Left ventricle myocardium inferior (tissue), 1 donor: Measurements from ENCODE around the gene NMNAT2. TPM values are rescaled to one million over a fixed set of nuclear protein-coding genes. Genes with fewer than 3 reads are reported as not detected.
A peak's percentile ranks its signal among the peaks of the same experiment; 100 is the strongest.

Experiments used
- DNase-seq: peaks from one replicate; pipeline ENCODE4 v3.0.0-alpha.2; 2020
- H3K27ac ChIP-seq: fragments of 200-600 bp; replicated peaks from 2 replicates; pipeline ENCODE4 v1.8.0; 2021
- H3K27me3 ChIP-seq: fragments of 200-600 bp; 2 replicates; pipeline ENCODE4 v1.8.0; 2021; ENCODE audit warnings: low read depth
- H3K36me3 ChIP-seq: fragments of 200-600 bp; 2 replicates; pipeline ENCODE4 v1.8.0; 2021
- H3K4me1 ChIP-seq: fragments of 200-600 bp; 2 replicates; pipeline ENCODE4 v1.8.0; 2021
- H3K4me3 ChIP-seq: fragments of 200-600 bp; 2 replicates; pipeline ENCODE4 v1.8.0; 2021; ENCODE audit warnings: mild to moderate bottlenecking, moderate library complexity
- H3K9me3 ChIP-seq: fragments of 200-600 bp; replicated peaks from 2 replicates; pipeline ENCODE4 v1.8.0; 2021
- intact Hi-C: fragments of 100-400 bp; cut with micrococcal nuclease; formaldehyde crosslinking; loops from one replicate; pipeline ENCODE4 v1.11.0; 2022
- total RNA-seq: library from RNA; stranded (reverse); fragmentation: NEBNext Ultra II Directional; extraction: Animal tissue kit (Norgen Biotek cat#: 25700); gene quantifications from one replicate; pipeline ENCODE4 v1.2.1, GENCODE V29; 2021
- TF ChIP-seq, protein P1 (sequence below): fragments of 200-600 bp; IDR thresholded peaks from 2 replicates; pipeline ENCODE4 v1.8.0; 2021; ENCODE audit warnings: antibody characterized with exemption, mild to moderate bottlenecking, borderline replicate concordance
- donor health status: DM: no; HTN: yes; CAD: no; lungs with severe emphysema.

NMNAT2 gene
- total RNA-seq, 1 donor from 2014 or later, result 3.4 TPM

DNA sequence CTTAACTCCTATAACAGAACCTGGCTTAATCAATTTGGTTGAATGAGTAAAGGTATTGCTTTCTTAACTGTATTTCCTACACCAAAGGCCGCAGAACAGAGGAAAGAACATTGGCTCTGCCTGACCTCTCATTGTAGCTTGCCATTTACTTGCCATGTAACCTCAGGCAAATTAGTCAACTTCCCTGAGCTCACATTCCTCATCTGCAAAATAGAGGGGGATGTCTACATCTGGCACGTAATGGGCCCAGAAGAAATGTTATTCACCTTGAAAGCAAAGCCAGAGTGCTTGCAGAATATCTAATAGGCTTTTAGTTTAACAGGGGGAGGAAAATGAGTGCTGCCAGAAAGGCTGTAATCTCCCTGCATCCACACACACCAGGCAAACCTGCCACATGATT is 187.8 kb downstream of the NMNAT2 start:
- TF ChIP-seq, protein P1, sequence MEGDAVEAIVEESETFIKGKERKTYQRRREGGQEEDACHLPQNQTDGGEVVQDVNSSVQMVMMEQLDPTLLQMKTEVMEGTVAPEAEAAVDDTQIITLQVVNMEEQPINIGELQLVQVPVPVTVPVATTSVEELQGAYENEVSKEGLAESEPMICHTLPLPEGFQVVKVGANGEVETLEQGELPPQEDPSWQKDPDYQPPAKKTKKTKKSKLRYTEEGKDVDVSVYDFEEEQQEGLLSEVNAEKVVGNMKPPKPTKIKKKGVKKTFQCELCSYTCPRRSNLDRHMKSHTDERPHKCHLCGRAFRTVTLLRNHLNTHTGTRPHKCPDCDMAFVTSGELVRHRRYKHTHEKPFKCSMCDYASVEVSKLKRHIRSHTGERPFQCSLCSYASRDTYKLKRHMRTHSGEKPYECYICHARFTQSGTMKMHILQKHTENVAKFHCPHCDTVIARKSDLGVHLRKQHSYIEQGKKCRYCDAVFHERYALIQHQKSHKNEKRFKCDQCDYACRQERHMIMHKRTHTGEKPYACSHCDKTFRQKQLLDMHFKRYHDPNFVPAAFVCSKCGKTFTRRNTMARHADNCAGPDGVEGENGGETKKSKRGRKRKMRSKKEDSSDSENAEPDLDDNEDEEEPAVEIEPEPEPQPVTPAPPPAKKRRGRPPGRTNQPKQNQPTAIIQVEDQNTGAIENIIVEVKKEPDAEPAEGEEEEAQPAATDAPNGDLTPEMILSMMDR, result no peak
- no peak overlapping the region for H3K27ac ChIP-seq

DNA sequence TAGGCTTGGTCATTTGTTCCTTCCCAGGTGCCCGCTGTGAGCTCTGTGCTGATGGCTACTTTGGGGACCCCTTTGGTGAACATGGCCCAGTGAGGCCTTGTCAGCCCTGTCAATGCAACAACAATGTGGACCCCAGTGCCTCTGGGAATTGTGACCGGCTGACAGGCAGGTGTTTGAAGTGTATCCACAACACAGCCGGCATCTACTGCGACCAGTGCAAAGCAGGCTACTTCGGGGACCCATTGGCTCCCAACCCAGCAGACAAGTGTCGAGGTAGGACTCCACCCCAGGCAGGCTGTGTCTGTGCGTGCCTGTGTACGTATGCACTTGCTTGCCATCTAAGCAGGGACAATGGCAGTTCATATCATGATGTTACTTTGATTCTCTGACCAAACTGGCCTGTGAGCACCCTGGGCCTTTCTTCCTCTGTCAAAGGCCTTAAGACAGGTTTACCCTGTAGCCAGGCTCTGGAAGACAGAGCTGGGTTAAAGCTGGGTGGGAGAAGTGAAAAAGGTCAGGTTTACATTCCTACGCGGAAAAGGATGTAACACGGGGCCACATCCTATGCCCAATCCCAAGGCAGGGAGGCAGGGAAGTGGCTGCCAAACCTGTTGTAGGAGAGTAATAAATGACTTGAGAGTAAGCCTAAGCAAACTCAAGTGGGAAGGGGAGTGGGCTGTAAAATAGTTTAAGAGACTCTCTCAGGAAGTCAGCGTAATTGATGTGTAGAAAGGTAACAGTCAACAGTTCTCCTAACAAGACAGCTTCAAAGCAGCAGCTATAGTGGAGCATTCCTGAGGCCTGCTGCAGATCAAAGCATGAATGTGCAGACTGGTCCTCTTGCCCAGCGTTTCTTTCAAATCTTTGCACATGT is 189.6 kb downstream of the NMNAT2 start:
- Histone ChIP-seq H3K27me3 (no peaks in the 10 kb centered on the region), H3K27ac (no peak overlapping the region), H3K4me3 (no peak overlapping the region), H3K36me3 (no peaks in the 10 kb centered on the region), H3K4me1 (peaks cover 4% of the 10 kb centered on the region), H3K9me3 (no peaks in the 10 kb centered on the region)
- DNase-seq, result no peak
- intact Hi-C loops, result loop anchor here (2.0 kb wide), 1 partner anchor 266 kb away; no protein-coding TSS in a partner anchor
- TF ChIP-seq, protein P1, result no peak

More for the DNA sequence above, 187.8 kb downstream of the NMNAT2 start:
- no peak overlapping the region for H3K4me3 ChIP-seq
- no peaks in the 10 kb centered on the region for H3K36me3 ChIP-seq
- intact Hi-C loops, result no loop called here
- peaks cover 18% of the 10 kb centered on the region for H3K4me1 ChIP-seq
- no peaks in the 10 kb centered on the region for H3K27me3 ChIP-seq
- no peak for DNase-seq
- H3K9me3 ChIP-seq, result no peaks in the 10 kb centered on the region

DNA sequence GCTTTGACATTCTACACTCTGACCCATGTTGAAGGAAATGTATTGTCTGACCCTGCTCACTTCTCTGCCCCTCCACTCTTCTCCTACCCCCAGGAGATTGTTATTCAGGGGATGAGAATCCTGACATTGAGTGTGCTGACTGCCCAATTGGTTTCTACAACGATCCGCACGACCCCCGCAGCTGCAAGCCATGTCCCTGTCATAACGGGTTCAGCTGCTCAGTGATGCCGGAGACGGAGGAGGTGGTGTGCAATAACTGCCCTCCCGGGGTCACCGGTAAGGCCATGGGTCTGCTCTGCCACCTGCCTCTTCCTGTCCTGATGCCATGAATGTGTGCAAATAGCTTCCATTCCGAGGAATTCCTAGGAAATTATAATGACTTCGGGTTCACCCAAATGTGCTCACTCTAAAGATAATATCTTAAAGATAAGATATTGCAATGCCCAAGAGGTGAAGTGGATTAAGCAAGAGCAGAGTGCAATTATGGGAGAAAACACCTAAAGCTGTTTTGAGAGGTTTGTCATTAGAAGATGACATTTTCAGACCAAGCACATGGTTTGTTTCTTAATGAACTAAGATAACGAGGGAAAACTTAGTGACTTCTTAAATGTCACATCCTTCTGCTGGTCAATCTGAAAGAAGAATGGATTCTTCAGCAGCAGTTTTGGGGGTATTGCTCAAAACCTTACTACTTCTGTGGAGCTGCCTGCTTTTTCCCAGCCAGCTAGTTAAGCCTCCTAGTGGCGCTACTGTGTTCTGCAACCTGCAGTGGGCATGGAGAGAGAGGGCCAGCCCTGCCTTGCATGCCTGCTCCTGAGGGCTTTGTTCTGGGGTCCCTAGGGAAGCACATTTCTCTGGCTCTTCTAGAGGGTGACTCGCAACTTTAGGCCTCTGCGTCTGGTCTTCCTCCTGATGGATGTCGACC is 190.5 kb downstream of the NMNAT2 start:
- intact Hi-C loops, result loop anchor here (2.0 kb wide), 1 partner anchor 265 kb away; no protein-coding TSS in a partner anchor
- Histone ChIP-seq H3K27ac (no peak overlapping the region), H3K27me3 (no peaks in the 10 kb centered on the region), H3K36me3 (no peaks in the 10 kb centered on the region), H3K4me1 (peaks cover 4% of the 10 kb centered on the region), H3K9me3 (no peaks in the 10 kb centered on the region), H3K4me3 (no peak overlapping the region)
- TF ChIP-seq, protein P1, result peak; percentile 89
- DNase-seq, result peak; percentile 36

DNA sequence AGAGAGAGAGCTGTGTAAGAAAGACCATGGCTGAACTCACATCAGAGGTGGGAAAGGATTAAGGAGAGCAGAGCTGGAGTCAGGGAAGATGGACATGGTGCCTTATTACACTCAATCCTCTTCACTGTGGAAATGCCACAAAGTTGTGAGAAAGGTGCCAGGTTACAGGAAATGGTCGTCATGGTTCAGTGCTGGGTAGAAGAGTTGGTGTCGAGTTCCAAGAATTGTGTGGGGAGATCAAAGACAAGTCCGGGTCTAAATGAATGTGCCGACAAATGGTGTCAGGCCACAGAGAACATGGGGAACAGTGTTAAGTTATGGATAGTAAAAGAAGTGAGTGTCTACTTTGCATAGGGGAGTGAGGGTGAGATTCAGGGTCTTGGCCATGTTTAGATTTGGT is 191.2 kb downstream of the NMNAT2 start:
- Histone ChIP-seq H3K27ac (no peak overlapping the region), H3K9me3 (no peaks in the 10 kb centered on the region), H3K4me1 (peaks cover 4% of the 10 kb centered on the region), H3K4me3 (no peak overlapping the region), H3K27me3 (no peaks in the 10 kb centered on the region), H3K36me3 (no peaks in the 10 kb centered on the region)
- no peak for DNase-seq
- TF ChIP-seq, protein P1, result no peak
- intact Hi-C loops, result no loop called here

- Histone ChIP-seq H3K27ac (no peak overlapping the region), H3K4me3 (no peak overlapping the region), H3K9me3 (no peaks in the 10 kb centered on the region), H3K27me3 (no peaks in the 10 kb centered on the region), H3K4me1 (peaks cover 4% of the 10 kb centered on the region), H3K36me3 (no peaks in the 10 kb centered on the region)
- intact Hi-C loops, result no loop called here
- TF ChIP-seq, protein P1, result no peak
- no peak for DNase-seq
Measured at GRCh38 chr1:183226361-183226760, 191.8 kb downstream of the NMNAT2 start.
